Mucosa of gallbladder (tissue), 1 donor: ENCODE measurements around the gene CEBPE. TPM values are rescaled to one million over a fixed set of nuclear protein-coding genes. Genes with fewer than 3 reads are reported as not detected.
"Not testable (repeated sequence)": the region's sequence is repeated elsewhere in the genome, so short reads cannot be mapped to it uniquely, and the experiment has no call there.

Experiments used
- DNase-seq: peaks from one replicate; pipeline ENCODE4 v3.0.0-alpha.2; 2020; ENCODE audit warnings: low spot score
- total RNA-seq: library from RNA; stranded (reverse); gene quantifications from one replicate; pipeline ENCODE4 v1.2.1, GENCODE V29; 2021
- donor health status: DM: no; HTN: no; CAD: no.

Gene CEBPE
- total RNA-seq, 1 donor from 2014 or later: 0.20 TPM

DNA sequence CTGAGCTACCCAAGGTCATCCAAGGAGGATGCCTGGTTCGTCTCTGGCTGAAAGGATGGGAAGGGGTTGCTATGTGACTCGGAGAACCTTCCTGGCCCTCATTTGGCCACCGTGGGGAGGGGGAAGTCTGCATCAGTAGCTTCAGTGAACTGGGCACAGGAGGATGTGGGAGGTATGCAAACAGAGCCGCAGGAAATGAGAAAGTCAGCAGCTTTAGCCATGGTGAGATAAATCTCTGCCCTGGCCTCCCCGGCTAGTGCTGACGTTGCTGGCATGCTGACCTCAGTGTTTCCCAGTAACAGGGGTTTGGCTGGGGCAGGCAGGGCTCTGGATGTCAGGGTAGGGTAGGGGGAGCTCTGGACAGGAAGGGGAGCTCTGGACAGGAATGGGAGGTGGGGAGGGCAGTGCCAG, 2.3 kb upstream of the CEBPE start:
- DNase-seq: peak; percentile 35

- DNase-seq: peak; percentile 91
These were observed 1.6 kb upstream of the CEBPE start for GRCh38 chr14:23120541-23121251.

DNA sequence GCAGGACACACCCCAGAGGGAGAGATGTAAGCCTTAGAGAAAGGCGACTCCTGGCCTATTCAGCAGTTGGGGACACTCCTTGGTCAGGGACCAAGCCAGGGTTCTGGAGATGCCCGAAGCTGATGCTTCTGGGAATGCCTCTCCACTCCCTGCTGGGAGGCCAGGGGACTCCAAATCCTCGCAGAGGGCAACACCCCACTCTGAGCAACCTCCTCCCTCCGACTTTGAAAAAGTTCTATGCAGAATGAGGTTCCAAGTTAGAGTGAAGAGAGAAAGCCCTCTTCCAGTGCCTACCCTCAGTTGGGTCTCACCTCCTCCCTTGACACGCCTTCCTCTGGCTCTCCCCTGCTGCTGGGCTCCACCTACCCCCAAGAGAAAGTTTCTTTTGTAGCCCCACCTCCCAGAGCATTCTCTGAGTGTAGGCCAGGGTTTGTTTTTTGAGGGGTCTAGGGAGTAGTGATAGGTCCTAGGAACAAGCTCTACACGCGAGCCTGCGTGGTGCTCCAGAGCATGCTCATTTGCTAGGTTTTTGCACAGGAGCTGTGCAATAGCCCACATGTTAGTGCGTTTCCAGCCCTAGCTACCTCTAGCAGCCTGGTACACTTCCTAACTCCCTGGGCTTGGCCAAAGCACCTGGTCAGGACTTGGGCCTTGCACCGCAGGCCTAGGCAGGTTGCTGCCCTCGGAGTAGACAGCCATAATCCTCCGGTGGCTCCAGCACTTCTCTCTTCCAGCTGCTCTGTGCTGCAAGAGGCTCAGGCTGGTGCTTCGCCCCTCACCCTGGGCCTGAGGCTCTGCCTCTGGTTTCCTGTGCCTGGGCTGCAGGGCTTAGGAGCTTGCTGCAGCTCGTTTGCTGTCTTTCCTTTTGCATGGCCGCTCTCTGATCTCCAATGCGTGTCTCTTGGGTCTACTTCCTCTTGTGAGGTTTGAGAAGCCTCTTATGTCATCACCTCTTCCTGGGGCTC, 590 bp upstream of the CEBPE start:
- DNase-seq: no peak

DNA sequence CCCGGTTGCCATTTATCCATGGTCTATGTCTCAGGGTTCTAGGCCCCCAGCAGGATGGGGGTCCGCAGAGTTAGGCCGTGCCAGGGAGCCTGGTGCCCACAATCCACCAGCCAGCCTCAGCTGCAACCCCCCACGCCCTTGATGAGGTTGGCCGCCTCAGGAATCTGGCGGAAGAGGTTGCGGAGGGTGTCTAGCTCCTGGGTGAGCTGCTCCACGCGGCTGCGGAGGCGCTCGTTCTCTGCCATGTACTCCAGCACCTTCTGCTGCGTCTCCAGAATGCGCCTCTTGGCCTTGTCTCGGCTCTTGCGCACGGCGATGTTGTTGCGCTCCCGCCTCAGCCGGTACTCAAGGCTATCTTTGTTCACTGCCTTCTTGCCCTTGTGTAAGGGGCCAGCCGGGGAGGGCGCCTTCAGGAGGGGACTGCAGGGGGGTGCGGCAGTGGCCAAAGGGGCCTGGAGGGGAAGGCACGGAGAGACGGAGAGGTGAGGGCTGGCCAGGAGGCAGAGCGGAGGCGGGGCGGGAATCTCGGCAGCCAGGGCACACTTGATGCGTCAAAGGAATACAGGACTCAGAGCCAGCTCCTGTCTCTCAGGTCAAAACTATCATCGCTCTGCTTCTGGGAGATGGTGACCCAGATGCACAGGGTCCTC, 1.6 kb downstream of the CEBPE start:
- DNase-seq: no peak

DNA sequence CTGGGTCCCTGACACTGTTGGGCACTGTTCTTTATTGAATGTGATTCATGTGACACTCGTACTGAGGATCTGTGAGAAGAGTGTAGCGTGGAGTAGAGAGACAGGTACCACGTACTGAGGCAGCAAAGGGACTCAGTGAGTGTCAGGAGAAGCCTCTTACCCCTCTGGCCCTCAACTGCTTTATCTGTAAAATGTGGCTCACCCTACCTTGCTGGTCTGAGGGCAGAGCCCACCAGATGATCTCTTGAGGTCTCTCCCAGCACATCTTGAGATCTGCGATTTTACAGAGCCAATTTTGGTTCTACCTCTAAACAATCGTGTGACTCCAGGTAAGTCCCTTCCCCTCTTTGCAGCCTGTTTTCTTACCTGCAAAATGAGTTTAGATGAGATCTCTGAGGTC, 3.1 kb downstream of the CEBPE start:
- DNase-seq: no peak

DNA sequence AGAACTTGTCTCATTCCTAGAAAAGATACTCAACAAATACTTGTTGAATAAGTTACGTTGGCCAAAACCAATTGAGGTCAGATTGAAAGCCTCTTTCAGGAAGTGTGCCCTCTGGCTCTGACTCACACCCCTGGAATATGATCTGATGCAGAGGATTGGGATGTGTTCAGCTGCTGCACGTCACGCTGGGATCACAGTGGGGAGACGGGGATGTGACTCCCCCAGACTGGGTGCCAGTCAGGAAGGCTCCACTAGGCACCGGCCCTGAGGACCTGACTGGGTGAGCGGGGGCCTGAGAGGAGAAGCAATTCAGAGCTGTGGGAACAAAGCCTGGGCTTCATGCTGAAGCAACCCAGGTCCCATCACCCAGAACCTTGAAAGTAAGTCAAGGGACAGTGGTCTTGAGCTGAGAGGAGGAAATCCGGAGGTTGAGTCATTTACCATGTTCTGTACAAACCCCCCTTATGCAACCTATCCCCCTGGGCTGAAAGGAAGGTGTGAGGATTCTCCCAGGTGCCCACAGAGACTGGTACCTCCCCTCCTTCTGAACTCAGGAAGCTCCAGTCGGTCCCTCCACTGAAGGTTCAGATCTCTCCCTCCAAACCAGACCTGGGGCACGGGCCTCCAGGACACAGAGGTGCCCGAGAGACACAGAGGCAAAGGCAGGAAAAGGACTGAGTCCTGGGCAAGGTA, 3.9 kb downstream of the CEBPE start:
- no peak for DNase-seq

DNA sequence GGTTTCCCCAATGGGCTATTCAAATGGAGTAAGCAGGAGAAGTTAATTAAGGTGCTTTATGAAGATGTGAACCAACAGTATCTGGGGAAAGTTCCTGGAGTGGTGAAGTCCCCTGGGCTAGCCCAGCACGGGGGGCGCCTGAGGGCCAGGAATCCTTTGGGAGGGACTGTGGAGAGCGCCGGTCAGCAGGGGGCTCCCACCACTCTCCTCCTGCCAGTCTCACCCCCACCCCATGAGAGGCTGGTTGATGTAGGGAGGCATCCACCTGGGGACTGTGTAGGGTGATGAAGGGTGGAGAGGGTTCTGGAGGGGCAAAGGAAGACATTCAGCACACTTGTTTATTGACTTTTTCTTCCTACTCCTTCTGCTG, 4.4 kb downstream of the CEBPE start:
- no peak for DNase-seq

DNA sequence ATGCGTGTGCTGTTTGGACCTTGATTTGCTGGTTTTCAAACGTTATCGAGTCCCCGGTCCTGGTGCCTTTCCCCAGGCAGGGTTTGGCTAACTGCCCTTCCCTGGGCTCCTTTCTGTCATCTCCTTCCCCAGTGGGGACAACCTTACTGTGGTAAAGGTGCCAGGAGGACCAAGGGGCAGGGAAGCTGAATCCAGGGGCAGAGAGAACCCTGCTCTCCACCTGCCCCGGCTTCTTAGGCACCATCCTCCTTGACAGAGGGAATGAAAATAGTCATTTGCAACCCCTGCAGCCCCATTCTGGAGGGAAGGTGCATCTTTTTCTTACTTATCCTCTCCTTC, 5.0 kb downstream of the CEBPE start:
- DNase-seq: no peak

- DNase-seq: no peak
These were observed 5.5 kb downstream of the CEBPE start for GRCh38 chr14:23113431-23114119.

GRCh38 chr14:23112359-23113178, 6.5 kb downstream of the CEBPE start:
- DNase-seq: no peak

DNA sequence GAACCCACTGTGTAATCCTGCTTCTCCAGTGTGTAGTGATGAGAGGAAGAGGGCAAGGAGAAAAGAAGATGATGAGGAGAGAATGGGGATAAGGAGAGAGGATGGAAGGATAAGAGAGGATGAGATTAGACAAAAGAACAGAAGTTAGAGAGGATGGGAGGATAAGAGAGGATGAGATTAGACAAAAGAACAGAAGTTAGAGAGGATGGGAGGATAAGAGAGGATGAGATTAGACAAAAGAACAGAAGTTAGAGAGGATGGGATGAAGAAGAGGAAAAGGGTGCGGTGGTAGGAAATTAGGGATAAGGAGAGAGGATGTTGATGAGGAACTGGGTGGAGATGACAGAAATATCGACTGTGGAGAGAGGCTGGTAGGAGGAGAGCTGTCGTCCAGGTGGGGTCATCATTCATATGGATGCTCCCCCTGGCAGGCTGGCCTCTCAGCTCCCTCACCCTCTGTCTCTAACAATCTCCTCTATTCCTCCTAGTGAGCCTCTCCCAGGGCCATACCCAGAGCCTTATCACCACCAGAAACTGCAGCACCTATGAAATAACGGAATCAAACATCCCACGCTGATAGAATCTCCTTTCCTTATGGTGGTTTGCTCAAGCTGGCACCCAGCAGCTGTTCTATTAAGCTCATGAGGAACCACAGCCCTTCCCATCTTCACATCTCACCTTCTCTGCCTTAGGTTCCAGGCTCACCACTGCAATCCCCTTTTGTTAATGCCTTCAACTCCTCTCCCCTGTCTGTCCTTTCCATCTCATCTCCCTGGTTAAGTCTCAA, 8.3 kb downstream of the CEBPE start:
- DNase-seq: no peak

DNA sequence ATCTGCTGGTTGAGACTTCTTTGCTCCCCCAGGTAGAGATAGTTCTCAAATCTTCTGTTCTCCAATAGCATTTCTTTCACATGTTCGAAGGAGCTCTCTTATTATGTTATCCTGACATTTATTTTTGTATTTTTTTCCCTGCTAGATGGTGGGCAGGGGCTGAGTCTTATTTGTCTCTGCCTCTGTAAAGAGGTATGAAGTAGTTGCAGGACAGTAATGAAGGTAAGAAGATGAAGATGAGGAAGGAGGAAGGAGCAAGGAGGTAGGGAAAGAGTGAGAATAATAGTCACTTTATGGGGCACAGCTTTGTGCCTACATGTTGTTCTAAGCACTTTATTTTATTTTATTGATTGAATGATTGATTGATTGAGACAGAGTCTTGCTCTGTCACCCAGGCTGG, 9.3 kb downstream of the CEBPE start:
- DNase-seq: no peak

GRCh38 chr14:23108169-23108568, 10.9 kb downstream of the CEBPE start:
- not testable (repeated sequence) for DNase-seq

DNA sequence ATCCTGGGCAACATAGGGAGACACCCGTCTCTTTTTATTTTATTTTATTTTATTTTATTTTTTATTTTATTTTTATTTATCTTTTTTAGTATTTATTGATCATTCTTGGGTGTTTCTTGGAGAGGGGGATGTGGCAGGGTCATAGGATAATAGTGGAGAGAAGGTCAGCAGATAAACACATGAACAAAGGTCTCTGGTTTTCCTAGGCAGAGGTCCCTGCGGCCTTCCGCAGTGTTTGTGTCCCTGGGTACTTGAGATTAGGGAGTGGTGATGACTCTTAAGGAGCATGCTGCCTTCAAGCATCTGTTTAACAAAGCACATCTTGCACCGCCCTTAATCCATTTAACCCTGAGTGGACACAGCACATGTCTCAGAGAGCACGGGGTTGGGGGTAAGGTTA, 11.4 kb downstream of the CEBPE start:
- DNase-seq: not testable (repeated sequence)

GRCh38 chr14:23106747-23107045, 12.4 kb downstream of the CEBPE start:
- DNase-seq: no peak

GRCh38 chr14:23105348-23105824, 13.7 kb downstream of the CEBPE start:
- DNase-seq: no peak

DNA sequence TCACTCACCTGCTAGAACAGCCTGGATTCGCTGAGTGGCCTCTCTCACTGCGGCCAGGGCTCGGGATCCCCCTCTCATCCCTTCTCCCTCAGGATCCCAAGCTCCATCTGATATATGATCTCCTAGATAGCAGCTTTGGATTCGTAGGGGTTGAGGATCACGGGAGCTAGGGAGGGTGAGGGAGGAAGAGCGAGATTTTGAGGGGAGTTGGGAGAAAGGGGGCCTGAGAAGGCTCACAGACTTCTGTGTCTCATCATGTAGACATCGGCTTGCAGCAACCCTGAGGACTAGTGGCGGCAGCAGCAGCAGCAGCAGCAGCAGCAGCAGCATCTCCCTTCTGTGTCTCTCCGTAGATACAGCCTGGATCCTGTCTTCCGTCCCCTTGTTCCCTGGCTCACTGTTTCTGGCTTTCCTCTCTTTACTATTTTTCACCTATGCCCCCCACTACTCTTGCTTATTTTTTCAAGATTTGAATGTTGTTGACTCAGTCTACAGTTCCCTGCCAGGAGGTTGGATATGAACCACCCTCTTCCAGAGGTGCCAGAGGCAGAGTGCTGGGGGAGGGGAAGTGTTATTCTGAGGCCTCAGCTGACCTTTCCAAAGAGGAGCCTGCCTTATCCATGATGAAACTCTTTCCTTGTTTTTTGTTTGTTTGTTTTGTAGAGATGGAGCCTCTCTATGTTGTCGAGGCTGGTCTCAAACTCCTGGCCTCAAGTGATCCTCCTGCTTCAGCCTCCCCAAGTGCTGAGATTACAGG, 14.3 kb downstream of the CEBPE start, which contains the start of gene CIROP:
TSS of gene CIROP (minus strand) at position 399 of the 757 bp plus-strand sequence. CDS start at position 330, 69 bp downstream.
- DNase-seq: no peak

- DNase-seq: no peak
These were observed 14.9 kb downstream of the CEBPE start for GRCh38 chr14:23104070-23104590.

DNA sequence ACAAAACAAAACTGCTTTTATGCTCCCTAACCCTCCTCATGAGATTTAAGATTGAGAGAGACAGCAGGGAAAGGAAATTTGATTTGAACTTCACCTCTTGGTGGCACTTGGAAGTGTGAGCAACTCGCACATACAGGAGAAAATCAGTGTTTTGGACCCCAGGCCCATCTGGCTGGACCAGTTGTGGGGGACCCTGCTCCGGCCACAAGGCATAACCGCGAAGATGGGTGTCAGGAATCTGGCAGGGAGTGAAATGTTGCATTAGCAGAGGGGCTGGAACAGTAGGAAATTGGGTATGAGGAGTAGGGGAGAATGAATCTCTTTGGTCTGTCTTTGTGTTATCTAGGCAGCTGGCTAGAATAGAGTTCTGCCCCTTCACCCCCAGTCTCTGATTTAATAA, 15.5 kb downstream of the CEBPE start:
- no peak for DNase-seq
